ENCODE measurements around the gene CTIF. TPM values are rescaled to one million over a fixed set of nuclear protein-coding genes. Genes with fewer than 3 reads are reported as not detected.

Gene CTIF
- total RNA-seq, 1 experiment from 2014 or later, result 26.5 TPM

DNA sequence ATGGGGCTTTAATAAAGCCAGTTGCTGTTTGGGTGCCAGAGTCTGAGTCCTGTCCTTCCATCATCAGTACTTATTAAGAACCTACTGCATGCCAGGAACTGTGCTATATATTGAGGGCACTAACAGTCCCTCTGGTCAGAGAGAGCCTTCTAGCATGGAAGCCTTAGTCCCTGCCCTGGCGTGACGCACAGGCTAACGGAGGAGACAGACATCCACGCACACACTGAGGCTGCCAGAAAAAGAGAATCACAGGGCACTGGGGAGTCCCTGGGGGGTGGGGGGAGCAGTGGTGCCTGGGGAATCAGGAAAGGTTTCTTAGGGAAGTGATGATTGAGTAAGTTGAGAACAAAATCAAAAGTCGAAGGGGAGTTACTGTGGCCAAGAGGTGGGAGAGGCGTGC, 31.5 kb downstream of the CTIF start:
- ChIA-PET POLR2A (no interaction called here), CTCF (no interaction called here)
- Histone ChIP-seq H3K27me3 (ENCODE audit: control insufficient read depth, insufficient read depth, low read length) (no peaks in the 10 kb centered on the region), H3K9me3 (ENCODE audit: control insufficient read depth, insufficient read depth, low read depth, low read length) (no peaks in the 10 kb centered on the region), H3K36me3 (ENCODE audit: control insufficient read depth, insufficient read depth, low read length) (no peaks in the 10 kb centered on the region), H3K4me3 (ENCODE audit: low read depth in 2 of 2, low read length in 2 of 2) (no peak overlapping the region), H3K27ac (ENCODE audit: low read length) (no peak overlapping the region), H3K4me1 (ENCODE audit: control insufficient read depth, insufficient read depth, low read length) (no peaks in the 10 kb centered on the region)
- intact Hi-C loops (cut with micrococcal nuclease; ENCODE audit: unreplicated experiment) (no loop called here), in situ Hi-C loops (cut with HindIII; ENCODE audit: low pct_unique_long_range_greater_than_20kb, low sequenced_read_pairs) (no loop called here)
- no TSS peak for BruUV-seq (replicated peaks)
- TF ChIP-seq TCF7L2 (IDR thresholded peaks at IDR 0.05; ENCODE audit: low read depth, low read length), result no peak
- no peak for ATAC-seq
- DNase-seq (ENCODE audit: low read depth, low spot score), result no peak

GRCh38 chr18:48571639-48572384, 33.0 kb downstream of the CTIF start:
- BruUV-seq (replicated peaks), result no TSS peak
- Histone ChIP-seq H3K27ac (ENCODE audit: low read length) (no peak overlapping the region), H3K4me1 (ENCODE audit: control insufficient read depth, insufficient read depth, low read length) (no peaks in the 10 kb centered on the region), H3K27me3 (ENCODE audit: control insufficient read depth, insufficient read depth, low read length) (no peaks in the 10 kb centered on the region), H3K36me3 (ENCODE audit: control insufficient read depth, insufficient read depth, low read length) (no peaks in the 10 kb centered on the region), H3K4me3 (ENCODE audit: low read depth in 2 of 2, low read length in 2 of 2) (no peak overlapping the region), H3K9me3 (ENCODE audit: control insufficient read depth, insufficient read depth, low read depth, low read length) (no peaks in the 10 kb centered on the region)
- in situ Hi-C loops (cut with HindIII; ENCODE audit: low pct_unique_long_range_greater_than_20kb, low sequenced_read_pairs) (no loop called here), intact Hi-C loops (cut with micrococcal nuclease; ENCODE audit: unreplicated experiment) (no loop called here)
- ChIA-PET POLR2A (no interaction called here), CTCF (no interaction called here)
- ATAC-seq (no peak), DNase-seq (ENCODE audit: low read depth, low spot score) (no peak)
- TF ChIP-seq TCF7L2 (IDR thresholded peaks at IDR 0.05; ENCODE audit: low read depth, low read length), result no peak

DNA sequence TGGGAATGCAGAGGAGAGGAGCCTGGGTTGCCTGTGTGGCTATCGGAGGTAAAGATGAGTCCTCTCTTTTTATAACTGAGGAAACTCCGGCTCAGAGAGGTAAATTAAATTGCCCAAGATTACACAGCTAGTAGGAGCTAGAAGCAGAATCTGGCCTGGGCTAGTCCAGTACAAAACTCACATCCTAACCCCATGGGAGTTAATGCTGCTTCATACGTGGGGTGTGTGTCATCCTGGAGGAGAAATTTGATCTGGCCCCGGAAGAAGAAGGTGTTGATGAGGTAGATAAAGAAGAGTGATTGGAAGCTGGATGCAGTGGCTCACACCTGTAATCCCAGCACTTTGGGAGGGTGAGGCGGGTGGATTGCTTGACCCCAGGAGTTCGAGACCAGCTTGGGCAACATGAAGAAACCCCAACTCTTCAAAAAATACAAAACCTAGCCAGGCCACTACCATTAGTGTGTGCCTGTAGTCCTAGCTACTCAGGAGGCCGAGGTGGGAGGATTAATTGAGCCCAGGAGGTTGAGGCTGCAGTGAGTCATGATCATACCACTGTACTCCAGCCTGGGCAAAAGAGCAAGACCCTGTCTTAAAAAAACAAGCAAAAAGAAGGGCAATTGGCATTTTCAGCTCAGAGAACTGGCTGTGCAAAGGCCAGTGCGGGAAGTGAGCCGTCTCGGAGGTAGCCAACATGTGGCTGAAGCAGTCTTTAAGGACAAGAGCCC, 33.7 kb downstream of the CTIF start:
- no peaks in the 10 kb centered on the region for H3K9me3 ChIP-seq (ENCODE audit: control insufficient read depth, insufficient read depth, low read depth, low read length)
- intact Hi-C loops (cut with micrococcal nuclease; ENCODE audit: unreplicated experiment) (no loop called here), in situ Hi-C loops (cut with HindIII; ENCODE audit: low pct_unique_long_range_greater_than_20kb, low sequenced_read_pairs) (no loop called here)
- no TSS peak for BruUV-seq (replicated peaks)
- no peaks in the 10 kb centered on the region for H3K4me1 ChIP-seq (ENCODE audit: control insufficient read depth, insufficient read depth, low read length)
- TF ChIP-seq CTCF (IDR thresholded peaks at IDR 0.05), result no peak
- no peak for TF ChIP-seq POLR2AphosphoS5 (IDR thresholded peaks at IDR 0.05; ENCODE audit: low read depth, low read length)
- TF ChIP-seq, protein P1, sequence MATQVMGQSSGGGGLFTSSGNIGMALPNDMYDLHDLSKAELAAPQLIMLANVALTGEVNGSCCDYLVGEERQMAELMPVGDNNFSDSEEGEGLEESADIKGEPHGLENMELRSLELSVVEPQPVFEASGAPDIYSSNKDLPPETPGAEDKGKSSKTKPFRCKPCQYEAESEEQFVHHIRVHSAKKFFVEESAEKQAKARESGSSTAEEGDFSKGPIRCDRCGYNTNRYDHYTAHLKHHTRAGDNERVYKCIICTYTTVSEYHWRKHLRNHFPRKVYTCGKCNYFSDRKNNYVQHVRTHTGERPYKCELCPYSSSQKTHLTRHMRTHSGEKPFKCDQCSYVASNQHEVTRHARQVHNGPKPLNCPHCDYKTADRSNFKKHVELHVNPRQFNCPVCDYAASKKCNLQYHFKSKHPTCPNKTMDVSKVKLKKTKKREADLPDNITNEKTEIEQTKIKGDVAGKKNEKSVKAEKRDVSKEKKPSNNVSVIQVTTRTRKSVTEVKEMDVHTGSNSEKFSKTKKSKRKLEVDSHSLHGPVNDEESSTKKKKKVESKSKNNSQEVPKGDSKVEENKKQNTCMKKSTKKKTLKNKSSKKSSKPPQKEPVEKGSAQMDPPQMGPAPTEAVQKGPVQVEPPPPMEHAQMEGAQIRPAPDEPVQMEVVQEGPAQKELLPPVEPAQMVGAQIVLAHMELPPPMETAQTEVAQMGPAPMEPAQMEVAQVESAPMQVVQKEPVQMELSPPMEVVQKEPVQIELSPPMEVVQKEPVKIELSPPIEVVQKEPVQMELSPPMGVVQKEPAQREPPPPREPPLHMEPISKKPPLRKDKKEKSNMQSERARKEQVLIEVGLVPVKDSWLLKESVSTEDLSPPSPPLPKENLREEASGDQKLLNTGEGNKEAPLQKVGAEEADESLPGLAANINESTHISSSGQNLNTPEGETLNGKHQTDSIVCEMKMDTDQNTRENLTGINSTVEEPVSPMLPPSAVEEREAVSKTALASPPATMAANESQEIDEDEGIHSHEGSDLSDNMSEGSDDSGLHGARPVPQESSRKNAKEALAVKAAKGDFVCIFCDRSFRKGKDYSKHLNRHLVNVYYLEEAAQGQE (IDR thresholded peaks at IDR 0.05; ENCODE audit: insufficient read depth in 1 of 2, low read depth in 2 of 2, low read length in 1 of 2), result no peak
- TF ChIP-seq TCF7L2 (IDR thresholded peaks at IDR 0.05; ENCODE audit: low read depth, low read length), result no peak
- TF ChIP-seq SIN3A (IDR thresholded peaks at IDR 0.05; ENCODE audit: borderline replicate concordance, insufficient read depth, low read depth, low read length), result no peak
- H3K27me3 ChIP-seq (ENCODE audit: control insufficient read depth, insufficient read depth, low read length), result no peaks in the 10 kb centered on the region
- no peak for ATAC-seq
- POLR2A ChIA-PET, result interaction anchor here (0.5 kb wide), 1 partner anchor 46 kb away, joined by 3 read pairs; no protein-coding TSS in a partner anchor
- no peak overlapping the region for H3K27ac ChIP-seq (ENCODE audit: low read length)
- H3K4me3 ChIP-seq (ENCODE audit: low read depth in 2 of 2, low read length in 2 of 2), result no peak overlapping the region
- CTCF ChIA-PET, result no interaction called here
- no peak for DNase-seq (ENCODE audit: low read depth, low spot score)
- no peaks in the 10 kb centered on the region for H3K36me3 ChIP-seq (ENCODE audit: control insufficient read depth, insufficient read depth, low read length)
